Transverse colon (tissue), 3 donors: Measurements from ENCODE around the gene CENPE.

Experiments
- CTCF ChIP-seq, 5 experiments: fragments of 200-600 bp in 3 of 5; fragments of 450-650 bp in 2 of 5; sonication (generic) in 3 of 5; IDR thresholded peaks; 1 replicate in 2 of 5; 2 replicates in 3 of 5; pipeline ENCODE4 v1.5.1; 2016 to 2017; ENCODE audit warnings: antibody characterized with exemption in 5 of 5, inconsistent platforms in 3 of 5, mild to moderate bottlenecking in 2 of 5, moderate library complexity in 1 of 5
- EP300 ChIP-seq: sonication (generic); formaldehyde crosslinking; IDR thresholded peaks from one replicate; pipeline ENCODE4 v1.6.1; 2017; ENCODE audit warnings: antibody characterized with exemption, low read depth
- POLR2A ChIP-seq: fragments of 450-650 bp; IDR thresholded peaks from one replicate; pipeline ENCODE4 v1.6.1; 2016; ENCODE audit warnings: antibody characterized with exemption, mild to moderate bottlenecking, moderate library complexity

GRCh38 chr4:103152381-103152780, 45.8 kb downstream of the CENPE start:
- TF ChIP-seq CTCF (IDR thresholded peaks at IDR 0.05) = no peak
- TF ChIP-seq POLR2A = no peak
- no peak for TF ChIP-seq EP300
